ENCODE measurements around the gene COX8C.

Gene COX8C

GRCh38 chr14:93323600-93324174 lies 23.3 kb upstream of the COX8C start:
- H3K9me3 ChIP-seq (ENCODE audit: control insufficient read depth, insufficient read depth, low read length): no peaks in the 10 kb centered on the region
- peaks cover 11% of the 10 kb centered on the region; the same call in 1 of the 2 replicates for H4K20me1 ChIP-seq (ENCODE audit: control insufficient read depth, insufficient read depth, low read depth, low read length)

GRCh38 chr14:93326196-93326595 lies 20.8 kb upstream of the COX8C start:
- peaks cover 24% of the 10 kb centered on the region for H3K36me3 ChIP-seq (ENCODE audit: control insufficient read depth, low read length)
- H3K9me2 ChIP-seq (replicated peaks; ENCODE audit: control insufficient read depth, low read length): no peaks in the 10 kb centered on the region
- no peak overlapping the region for H3K4me3 ChIP-seq (ENCODE audit: low read length)
- no peaks in the 10 kb centered on the region for H3K27me3 ChIP-seq (ENCODE audit: control insufficient read depth, low read length)
- H3K4me1 ChIP-seq (ENCODE audit: control insufficient read depth, low read length): peaks cover 20% of the 10 kb centered on the region
- TF ChIP-seq EZH2phosphoT487 (IDR thresholded peaks at IDR 0.05; ENCODE audit: borderline replicate concordance, low read length): no peak
- TF ChIP-seq CTCF (IDR thresholded peaks at IDR 0.05; ENCODE audit: low read depth, low read length, poor library complexity, severe bottlenecking): no peak
- no peak overlapping the region for H3K27ac ChIP-seq (ENCODE audit: low read depth, low read length)
- H3K4me2 ChIP-seq (ENCODE audit: low read length): no peak overlapping the region
- peaks cover 3% of the 10 kb centered on the region; the same call in 1 of the 2 replicates for H3F3A ChIP-seq (ENCODE audit: control insufficient read depth, insufficient read depth)
- H3K79me2 ChIP-seq (ENCODE audit: control insufficient read depth, low read length): peaks cover 98% of the 10 kb centered on the region
- peaks cover 14% of the 10 kb centered on the region; the same call in 1 of the 2 replicates for H4K20me1 ChIP-seq (ENCODE audit: control insufficient read depth, insufficient read depth, low read depth, low read length)
- no peaks in the 10 kb centered on the region for H3K9me3 ChIP-seq (ENCODE audit: control insufficient read depth, insufficient read depth, low read length)

More at GRCh38 chr14:93323600-93324174, 23.3 kb upstream of the COX8C start:
- TF ChIP-seq CTCF (IDR thresholded peaks at IDR 0.05; ENCODE audit: low read depth, low read length, poor library complexity, severe bottlenecking) (no peak), EZH2phosphoT487 (IDR thresholded peaks at IDR 0.05; ENCODE audit: borderline replicate concordance, low read length) (no peak)
- no peak overlapping the region for H3K27ac ChIP-seq (ENCODE audit: low read depth, low read length)
- no peaks in the 10 kb centered on the region for H3K27me3 ChIP-seq (ENCODE audit: control insufficient read depth, low read length)
- no peaks in the 10 kb centered on the region for H3K9me2 ChIP-seq (replicated peaks; ENCODE audit: control insufficient read depth, low read length)
- H3K4me2 ChIP-seq (ENCODE audit: low read length): no peak overlapping the region
- H3K79me2 ChIP-seq (ENCODE audit: control insufficient read depth, low read length): peaks cover 97% of the 10 kb centered on the region
- H3K4me3 ChIP-seq (ENCODE audit: low read length): no peak overlapping the region
- H3K4me1 ChIP-seq (ENCODE audit: control insufficient read depth, low read length): peaks cover 24% of the 10 kb centered on the region
- peaks cover 6% of the 10 kb centered on the region for H3F3A ChIP-seq (ENCODE audit: control insufficient read depth, insufficient read depth)
- peaks cover 32% of the 10 kb centered on the region for H3K36me3 ChIP-seq (ENCODE audit: control insufficient read depth, low read length)

- Histone ChIP-seq H3K27me3 (ENCODE audit: control insufficient read depth, low read length) (no peaks in the 10 kb centered on the region), H3K79me2 (ENCODE audit: control insufficient read depth, low read length) (peaks cover 97% of the 10 kb centered on the region), H3F3A (ENCODE audit: control insufficient read depth, insufficient read depth) (peaks cover 3% of the 10 kb centered on the region; the same call in 1 of the 2 replicates), H3K36me3 (ENCODE audit: control insufficient read depth, low read length) (peaks cover 18% of the 10 kb centered on the region), H3K9me3 (ENCODE audit: control insufficient read depth, insufficient read depth, low read length) (no peaks in the 10 kb centered on the region), H3K4me1 (ENCODE audit: control insufficient read depth, low read length) (peaks cover 28% of the 10 kb centered on the region), H4K20me1 (ENCODE audit: control insufficient read depth, insufficient read depth, low read depth, low read length) (peaks cover 18% of the 10 kb centered on the region; the same call in 1 of the 2 replicates), H3K27ac (ENCODE audit: low read depth, low read length) (no peak overlapping the region), H3K9me2 (replicated peaks; ENCODE audit: control insufficient read depth, low read length) (no peaks in the 10 kb centered on the region), H3K4me2 (ENCODE audit: low read length) (no peak overlapping the region), H3K4me3 (ENCODE audit: low read length) (no peak overlapping the region)
- no peak for TF ChIP-seq EZH2phosphoT487 (IDR thresholded peaks at IDR 0.05; ENCODE audit: borderline replicate concordance, low read length)
- no peak for TF ChIP-seq CTCF (IDR thresholded peaks at IDR 0.05; ENCODE audit: low read depth, low read length, poor library complexity, severe bottlenecking)
Measured at GRCh38 chr14:93328546-93328945, 18.4 kb upstream of the COX8C start.

All from DOHH2 (cell line).